Retina (tissue), 1 donor: ENCODE results near the gene TGFBR2.

Source experiments
- DNase-seq: peaks from one replicate; pipeline ENCODE4 v3.0.0-alpha.2; 2016

Gene TGFBR2

GRCh38 chr3:30604093-30604492, 2.3 kb upstream of the TGFBR2 start:
- no peak for DNase-seq

DNA sequence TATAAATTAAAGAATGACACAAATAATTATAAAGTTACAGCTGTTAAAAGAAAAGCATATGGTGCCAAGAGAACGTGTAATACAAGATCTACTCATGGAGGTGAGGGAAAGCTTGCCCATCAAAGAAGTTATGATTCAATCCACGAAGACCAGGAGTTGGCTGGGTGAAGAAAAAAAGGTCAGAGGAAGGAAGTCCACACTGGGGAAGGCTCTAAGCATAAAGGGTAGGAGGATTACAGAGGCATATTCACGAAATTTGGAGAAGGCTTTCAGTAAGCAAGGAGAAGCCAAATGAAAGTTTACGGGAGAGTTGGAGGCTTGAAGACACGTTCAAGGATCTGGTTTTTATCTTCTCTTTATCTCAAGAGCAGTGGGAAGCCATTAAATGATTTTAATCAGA, 1.8 kb upstream of the TGFBR2 start:
- DNase-seq: no peak

- no peak for DNase-seq
These were observed 1.4 kb upstream of the TGFBR2 start for GRCh38 chr3:30605005-30605404.

DNA sequence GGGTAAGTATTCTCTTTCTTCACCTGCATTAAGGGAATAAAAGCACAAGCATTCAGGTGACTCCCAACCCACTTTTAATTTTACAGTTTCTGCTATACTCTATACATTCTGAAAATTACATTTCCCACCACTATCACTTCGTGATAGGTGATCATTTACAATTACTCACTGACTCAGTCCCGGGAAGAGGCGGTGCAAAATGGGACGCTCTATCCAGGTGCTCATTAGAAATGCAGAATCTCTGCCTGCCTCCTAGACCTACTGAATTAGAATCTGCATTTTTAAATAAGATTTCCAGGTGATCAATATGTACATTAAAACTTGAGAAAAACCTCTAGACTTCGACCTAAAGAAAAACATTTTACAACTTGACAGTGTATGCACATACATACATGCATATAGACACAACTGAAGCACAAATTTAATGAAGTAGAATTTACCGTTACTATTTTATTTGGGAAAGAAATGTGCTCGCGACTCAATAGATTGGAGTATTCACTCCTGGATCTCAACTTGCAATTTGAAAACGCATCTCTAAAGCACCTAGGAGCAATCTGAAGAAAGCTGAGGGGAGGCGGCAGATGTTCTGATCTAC, 598 bp upstream of the TGFBR2 start:
- DNase-seq: no peak

GRCh38 chr3:30607032-30607833, 832 bp downstream of the TGFBR2 start:
- DNase-seq: peak; percentile 73

DNA sequence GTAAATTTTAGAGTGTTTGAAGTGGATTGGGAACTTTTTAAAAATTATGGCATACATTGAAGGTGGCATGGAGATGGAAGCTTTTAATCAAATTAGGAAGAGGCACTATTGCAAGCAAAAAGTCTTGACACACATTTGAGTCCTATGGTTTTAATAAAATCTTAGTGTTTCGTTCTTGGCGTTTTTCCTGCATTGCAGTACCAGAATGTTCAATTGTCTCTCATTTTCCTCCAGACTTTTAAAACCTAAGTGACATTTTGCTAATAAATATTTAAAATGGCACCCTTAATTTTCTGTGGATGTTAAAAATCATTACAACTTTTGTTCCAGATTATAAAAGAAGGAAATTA, 2.2 kb downstream of the TGFBR2 start:
- DNase-seq: no peak

DNA sequence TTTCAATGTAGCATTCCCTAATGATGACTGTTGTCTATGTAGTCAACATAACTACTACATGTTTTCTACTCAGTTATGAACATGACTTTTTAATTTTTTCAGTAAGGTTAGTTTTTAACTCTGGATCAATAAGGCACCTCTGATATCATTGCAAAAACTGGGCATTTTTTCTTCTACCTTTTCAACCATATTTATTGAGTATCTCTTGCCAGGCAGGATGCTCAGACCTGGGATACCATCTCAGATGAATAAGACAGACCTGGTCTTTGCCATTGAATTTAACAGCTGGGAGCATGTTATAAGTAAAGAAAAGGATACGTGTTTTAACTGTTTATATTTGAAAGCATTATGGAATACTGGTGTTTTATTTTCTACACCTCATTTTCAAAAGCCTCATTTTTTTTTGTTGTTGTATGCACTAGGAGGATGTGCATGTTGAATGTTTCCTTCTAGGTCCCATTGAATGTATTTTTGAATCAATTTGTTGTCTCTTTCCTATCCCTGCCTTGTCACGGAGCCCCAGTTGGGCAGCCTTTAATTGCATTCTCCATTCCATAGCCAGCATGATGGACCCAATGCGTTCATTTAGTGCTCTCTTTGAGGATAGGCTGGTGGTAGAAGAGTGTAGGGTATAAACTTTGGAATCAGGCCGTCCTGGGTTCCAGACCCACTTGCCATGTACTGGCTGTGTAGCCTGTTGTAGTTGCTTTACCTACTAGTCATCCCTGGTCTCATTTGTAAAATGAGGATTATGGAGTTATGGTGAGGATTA, 3.7 kb downstream of the TGFBR2 start:
- no peak for DNase-seq

DNA sequence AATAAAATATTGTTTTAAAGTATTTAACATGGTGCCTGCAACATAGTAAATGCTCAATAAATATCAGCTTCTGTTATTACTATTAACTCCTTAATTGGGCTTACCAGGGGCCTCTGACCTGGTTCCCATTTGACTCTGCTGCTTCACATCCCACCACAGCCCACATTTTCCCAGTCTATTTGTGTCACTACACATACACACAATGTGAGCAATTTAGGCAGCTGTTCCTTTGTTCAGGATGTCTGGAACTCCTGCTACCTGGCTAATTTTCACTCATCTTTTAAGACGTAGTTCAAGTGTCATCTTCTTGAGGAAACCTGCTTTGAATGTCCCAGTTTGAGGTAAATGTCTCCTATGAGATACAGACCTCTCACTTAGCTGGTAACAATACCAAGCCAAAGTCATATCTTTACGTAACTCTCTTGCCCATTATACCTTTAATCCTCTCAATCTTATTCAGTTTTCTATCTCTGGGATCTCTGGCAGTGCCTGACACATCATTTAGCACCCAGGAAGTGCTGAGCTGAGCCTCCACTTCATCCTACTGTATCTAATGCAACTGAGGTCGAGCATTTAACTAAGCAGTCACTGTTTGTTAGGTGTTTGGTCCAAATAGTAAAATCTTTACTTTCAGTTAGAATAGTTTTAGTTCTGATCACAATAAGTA, 4.4 kb downstream of the TGFBR2 start:
- DNase-seq: no peak

- DNase-seq: no peak
These were observed 5.4 kb downstream of the TGFBR2 start for GRCh38 chr3:30611613-30612436.

GRCh38 chr3:30612437-30613132, 6.2 kb downstream of the TGFBR2 start:
- no peak for DNase-seq

DNA sequence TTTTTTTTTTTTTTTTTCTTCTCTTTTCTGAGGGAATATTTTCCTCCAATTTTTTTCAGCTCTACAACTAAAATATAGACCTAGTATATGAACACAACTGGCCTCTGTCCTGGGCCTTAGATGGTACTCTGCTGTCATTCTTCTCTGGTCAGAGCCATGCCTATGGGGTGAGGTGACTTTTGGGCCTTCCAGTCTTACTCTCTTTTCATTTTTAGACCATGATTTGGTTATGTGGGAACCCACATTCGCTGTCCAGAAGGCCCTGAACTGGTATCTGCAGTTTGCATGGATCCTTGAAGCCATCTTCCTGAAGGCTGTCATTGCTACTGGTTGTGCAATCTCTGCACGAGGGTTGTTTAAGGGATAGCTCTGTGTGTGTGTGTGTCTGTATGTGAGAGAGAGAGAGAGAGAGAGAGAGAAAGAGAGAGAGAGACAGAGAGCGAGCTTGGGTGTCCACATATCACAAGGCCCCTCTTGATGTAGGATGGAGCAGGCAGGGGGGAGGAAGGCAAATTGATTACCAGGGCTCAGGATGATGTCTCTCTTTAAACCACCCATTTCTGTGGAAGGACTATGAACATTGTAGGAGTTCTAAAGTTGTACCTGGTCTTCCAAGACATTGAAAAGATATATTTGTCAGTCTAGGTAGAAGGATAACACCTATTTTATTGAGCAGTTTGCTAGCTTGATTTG, 6.9 kb downstream of the TGFBR2 start:
- DNase-seq: no peak

GRCh38 chr3:30614373-30614772, 8.0 kb downstream of the TGFBR2 start:
- no peak for DNase-seq

GRCh38 chr3:30614943-30615342, 8.5 kb downstream of the TGFBR2 start:
- DNase-seq: no peak

- DNase-seq: no peak
These were observed 9.4 kb downstream of the TGFBR2 start for GRCh38 chr3:30615615-30616346.

DNA sequence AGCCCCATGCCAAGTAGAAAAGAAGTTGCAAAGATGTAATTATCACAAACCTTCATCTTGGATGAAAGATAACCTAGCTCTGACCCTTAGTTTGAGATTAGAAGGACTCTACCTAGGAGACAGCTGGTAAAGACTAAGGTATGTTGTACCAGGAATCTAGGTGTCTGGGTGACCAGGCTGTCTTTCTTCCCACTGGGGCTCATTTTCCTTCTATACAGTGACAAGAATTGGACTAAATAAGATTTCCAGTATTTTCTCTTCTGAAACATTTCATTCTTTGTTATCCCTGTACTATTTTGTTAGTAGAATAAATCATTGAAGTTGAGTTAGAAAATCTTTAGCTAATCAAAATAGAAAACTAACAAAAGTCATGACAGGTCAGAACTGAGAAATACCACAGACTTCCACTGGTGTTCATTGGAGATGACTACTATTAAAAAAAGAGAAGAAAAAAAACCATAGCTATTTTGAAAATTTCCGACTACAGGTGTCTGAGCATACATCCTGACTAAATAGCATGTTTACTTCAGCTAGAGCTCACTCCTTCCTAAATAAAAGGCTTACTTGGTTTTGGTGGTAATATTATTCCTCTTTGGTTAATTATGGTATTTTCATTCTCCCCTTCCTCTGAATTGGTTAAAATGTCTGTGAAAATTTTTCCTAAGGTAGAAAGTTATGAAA, 10.1 kb downstream of the TGFBR2 start:
- DNase-seq: no peak

GRCh38 chr3:30617069-30617468, 10.7 kb downstream of the TGFBR2 start:
- no peak for DNase-seq

DNA sequence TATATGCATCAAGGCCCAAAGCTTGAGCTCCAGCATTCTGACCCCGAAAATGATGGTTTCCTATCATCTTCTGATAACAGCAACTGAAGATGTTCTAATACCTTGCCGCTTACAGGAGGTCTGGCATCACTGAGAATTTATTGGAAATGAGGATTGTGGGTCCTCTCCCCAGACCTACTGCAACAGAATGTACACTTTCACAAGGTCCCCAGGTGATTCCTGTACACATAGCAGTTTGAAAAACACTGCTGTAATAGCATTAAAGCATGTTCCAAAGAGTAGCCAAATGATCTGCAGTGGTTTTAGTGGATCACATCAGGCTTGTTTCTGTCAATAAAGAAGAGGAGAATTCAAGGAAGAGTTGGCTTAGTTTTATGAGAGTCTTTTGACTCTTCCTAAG, 11.3 kb downstream of the TGFBR2 start:
- no peak for DNase-seq

DNA sequence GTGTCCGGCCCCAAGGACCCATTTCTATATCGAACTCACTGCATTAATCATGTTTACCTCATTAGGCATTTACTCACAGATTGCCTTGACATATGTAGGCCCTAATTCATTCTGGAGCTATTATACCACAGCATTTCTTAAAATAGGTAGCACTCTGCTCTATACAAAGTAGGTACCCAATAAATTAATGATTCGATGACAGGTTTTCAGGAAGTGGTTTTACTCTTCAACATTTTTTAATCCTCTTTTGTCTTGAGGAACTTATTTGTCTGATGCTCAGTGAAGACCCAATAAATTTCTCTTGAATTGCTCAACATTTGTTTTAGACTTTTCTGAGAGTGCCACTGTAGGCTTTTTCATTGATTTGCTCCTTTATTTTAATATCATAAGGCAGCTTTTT, 12.1 kb downstream of the TGFBR2 start:
- DNase-seq: no peak

DNA sequence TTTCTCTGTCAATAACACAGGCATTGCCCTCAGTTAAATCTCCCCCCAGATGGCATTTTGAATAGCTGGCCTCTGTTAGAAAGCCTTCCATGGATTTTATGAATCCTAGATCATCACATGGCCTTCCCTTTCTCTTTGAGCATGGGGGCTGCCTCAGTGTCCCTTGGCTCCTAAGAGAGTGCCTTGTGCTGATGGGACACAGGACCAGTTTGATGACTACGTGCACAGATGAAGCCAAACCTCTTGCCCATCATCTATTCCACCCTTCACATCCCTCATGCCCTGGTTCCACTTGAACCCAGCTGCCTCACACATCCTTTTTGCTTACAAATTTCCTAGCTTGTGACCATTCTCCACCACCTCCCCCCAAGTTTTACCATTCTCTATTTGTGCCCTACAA, 12.9 kb downstream of the TGFBR2 start:
- DNase-seq: no peak
